GM12891 (cell line): ENCODE results near the gene ABCC1.

Source experiments
- POLR2A ChIP-seq: IDR thresholded peaks from 2 replicates; pipeline ENCODE4 v1.6.1; 2011; ENCODE audit warnings: low read depth, low read length, control low read depth
- POLR2AphosphoS5 ChIP-seq: IDR thresholded peaks from 2 replicates; pipeline ENCODE4 v1.6.1; 2011; ENCODE audit warnings: low read depth, low read length, control low read depth
- POU2F2 ChIP-seq: IDR thresholded peaks from 2 replicates; pipeline ENCODE4 v1.6.1; 2011; ENCODE audit warnings: low read depth, mild to moderate bottlenecking, control low read depth, low read length, moderate library complexity
- SPI1 ChIP-seq: IDR thresholded peaks from 2 replicates; pipeline ENCODE4 v1.6.1; 2011; ENCODE audit warnings: low read depth, low read length, control low read depth
- TAF1 ChIP-seq: IDR thresholded peaks from 2 replicates; pipeline ENCODE4 v1.6.1; 2011; ENCODE audit warnings: low read depth, low read length, control low read depth

GRCh38 chr16:15966836-15967546 is 17.6 kb downstream of the ABCC1 start:
- TF ChIP-seq POLR2AphosphoS5 (no peak), POLR2A (no peak), POU2F2 (no peak), TAF1 (no peak), SPI1 (no peak)
